ENCODE data around the gene COL4A1.

DNA sequence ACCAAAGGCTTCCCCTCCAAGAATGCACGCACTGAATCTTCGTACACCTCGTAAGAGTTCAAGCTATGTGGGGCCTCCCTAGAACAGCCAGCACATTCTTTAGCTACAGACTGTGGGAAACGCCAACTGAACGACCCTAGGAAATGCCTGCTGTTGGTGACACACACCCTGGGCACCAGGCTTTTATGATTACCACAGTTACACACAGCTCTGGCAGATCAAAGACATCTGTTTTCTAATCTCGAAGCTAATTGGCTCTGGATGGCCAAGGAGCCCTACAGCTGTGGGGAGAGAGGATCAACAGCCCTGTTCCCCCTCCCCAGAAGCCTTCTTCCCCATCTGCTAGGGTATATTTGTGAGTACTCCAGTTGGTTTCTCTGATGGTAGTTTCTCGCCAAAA, 123.0 kb downstream of the COL4A1 start:
- TF ChIP-seq, protein P1, sequence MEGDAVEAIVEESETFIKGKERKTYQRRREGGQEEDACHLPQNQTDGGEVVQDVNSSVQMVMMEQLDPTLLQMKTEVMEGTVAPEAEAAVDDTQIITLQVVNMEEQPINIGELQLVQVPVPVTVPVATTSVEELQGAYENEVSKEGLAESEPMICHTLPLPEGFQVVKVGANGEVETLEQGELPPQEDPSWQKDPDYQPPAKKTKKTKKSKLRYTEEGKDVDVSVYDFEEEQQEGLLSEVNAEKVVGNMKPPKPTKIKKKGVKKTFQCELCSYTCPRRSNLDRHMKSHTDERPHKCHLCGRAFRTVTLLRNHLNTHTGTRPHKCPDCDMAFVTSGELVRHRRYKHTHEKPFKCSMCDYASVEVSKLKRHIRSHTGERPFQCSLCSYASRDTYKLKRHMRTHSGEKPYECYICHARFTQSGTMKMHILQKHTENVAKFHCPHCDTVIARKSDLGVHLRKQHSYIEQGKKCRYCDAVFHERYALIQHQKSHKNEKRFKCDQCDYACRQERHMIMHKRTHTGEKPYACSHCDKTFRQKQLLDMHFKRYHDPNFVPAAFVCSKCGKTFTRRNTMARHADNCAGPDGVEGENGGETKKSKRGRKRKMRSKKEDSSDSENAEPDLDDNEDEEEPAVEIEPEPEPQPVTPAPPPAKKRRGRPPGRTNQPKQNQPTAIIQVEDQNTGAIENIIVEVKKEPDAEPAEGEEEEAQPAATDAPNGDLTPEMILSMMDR (IDR thresholded peaks at IDR 0.05; ENCODE audit: insufficient read depth, low read depth, low read length), result no peak
- no peak for TF ChIP-seq EZH2 (IDR thresholded peaks at IDR 0.05; ENCODE audit: insufficient read depth, low read length)
